ENCODE data around the gene TRIM29.

Gene TRIM29

GRCh38 chr11:120121336-120121735 lies 16.6 kb downstream of the TRIM29 start:
- no peak overlapping the region for H3K4me3 ChIP-seq (ENCODE audit: insufficient read depth, low read depth, low read length, poor library complexity, severe bottlenecking)
- H3K36me3 ChIP-seq (ENCODE audit: control insufficient read depth, insufficient read depth, low read length) = no peaks in the 10 kb centered on the region
- H3K4me1 ChIP-seq (ENCODE audit: control insufficient read depth, insufficient read depth, low read length, poor library complexity, severe bottlenecking) = no peaks in the 10 kb centered on the region
- no peak for DNase-seq
- H3K27me3 ChIP-seq (replicated peaks; ENCODE audit: control insufficient read depth, insufficient read depth, low read length, poor library complexity, severe bottlenecking) = no peaks in the 10 kb centered on the region
- no peaks in the 10 kb centered on the region for H3K9me3 ChIP-seq (ENCODE audit: control insufficient read depth, low read length)
- no peak overlapping the region for H3K27ac ChIP-seq (ENCODE audit: insufficient read depth, low read length, poor library complexity, severe bottlenecking)

DNA sequence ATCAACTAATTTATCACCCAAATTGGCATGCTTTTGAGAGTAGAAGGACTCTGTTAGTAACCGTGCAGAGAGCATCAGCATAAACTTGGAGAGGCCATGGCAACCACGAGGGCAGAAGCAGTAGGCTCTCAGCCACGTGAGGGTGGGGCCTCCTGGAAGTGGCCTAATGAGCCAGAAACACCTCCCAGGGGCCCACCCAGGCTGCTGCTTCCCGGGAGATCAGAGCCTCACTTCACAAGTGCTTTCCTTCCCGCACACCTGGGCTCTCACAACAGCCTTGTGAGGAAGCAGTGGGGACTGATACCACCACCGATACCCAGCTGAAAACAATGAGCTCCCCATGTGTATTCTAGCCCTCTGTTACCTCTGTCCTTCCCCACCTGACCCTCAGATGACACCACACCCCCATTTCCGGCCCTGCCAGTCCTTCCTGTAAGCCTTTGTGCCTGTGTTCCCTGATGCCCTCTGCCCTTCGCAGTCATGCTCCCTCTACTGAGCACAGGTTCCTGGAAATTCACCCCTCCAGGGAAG lies 17.0 kb downstream of the TRIM29 start:
- H3K27ac ChIP-seq (ENCODE audit: insufficient read depth, low read length, poor library complexity, severe bottlenecking) = no peak overlapping the region
- no peaks in the 10 kb centered on the region for H3K27me3 ChIP-seq (replicated peaks; ENCODE audit: control insufficient read depth, insufficient read depth, low read length, poor library complexity, severe bottlenecking)
- H3K4me1 ChIP-seq (ENCODE audit: control insufficient read depth, insufficient read depth, low read length, poor library complexity, severe bottlenecking) = no peaks in the 10 kb centered on the region

GRCh38 chr11:120119121-120119520 lies 18.8 kb downstream of the TRIM29 start:
- Histone ChIP-seq H3K4me3 (ENCODE audit: insufficient read depth, low read depth, low read length, poor library complexity, severe bottlenecking) (no peak overlapping the region), H3K9me3 (ENCODE audit: control insufficient read depth, low read length) (no peaks in the 10 kb centered on the region), H3K27me3 (replicated peaks; ENCODE audit: control insufficient read depth, insufficient read depth, low read length, poor library complexity, severe bottlenecking) (no peaks in the 10 kb centered on the region), H3K4me1 (ENCODE audit: control insufficient read depth, insufficient read depth, low read length, poor library complexity, severe bottlenecking) (no peaks in the 10 kb centered on the region), H3K27ac (ENCODE audit: insufficient read depth, low read length, poor library complexity, severe bottlenecking) (no peak overlapping the region), H3K36me3 (ENCODE audit: control insufficient read depth, insufficient read depth, low read length) (no peaks in the 10 kb centered on the region)
- no peak for DNase-seq

More for the DNA sequence above, 17.0 kb downstream of the TRIM29 start:
- DNase-seq = no peak
- Histone ChIP-seq H3K36me3 (ENCODE audit: control insufficient read depth, insufficient read depth, low read length) (no peaks in the 10 kb centered on the region), H3K9me3 (ENCODE audit: control insufficient read depth, low read length) (no peaks in the 10 kb centered on the region), H3K4me3 (ENCODE audit: insufficient read depth, low read depth, low read length, poor library complexity, severe bottlenecking) (no peak overlapping the region)

DNA sequence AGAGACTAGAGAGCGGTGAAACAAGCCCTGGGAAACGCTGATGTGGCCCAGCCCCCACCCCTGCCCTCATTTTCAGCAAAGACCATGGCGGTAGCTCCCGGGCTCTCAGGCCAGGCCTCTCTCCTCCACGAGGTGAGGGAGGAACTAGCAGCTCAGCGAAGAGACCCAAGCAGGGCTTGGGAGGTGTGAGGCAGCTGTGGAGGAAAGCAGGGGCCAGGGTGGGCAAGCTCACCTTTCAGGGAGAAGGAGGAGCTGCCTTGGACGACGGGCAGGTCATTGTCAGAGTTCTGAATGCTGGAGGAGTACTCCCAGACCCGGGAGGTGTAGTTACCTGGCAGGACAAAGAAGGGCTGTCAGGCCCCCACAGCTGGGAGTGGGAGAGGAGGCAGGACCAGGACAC lies 19.9 kb downstream of the TRIM29 start:
- Histone ChIP-seq H3K27me3 (replicated peaks; ENCODE audit: control insufficient read depth, insufficient read depth, low read length, poor library complexity, severe bottlenecking) (no peaks in the 10 kb centered on the region), H3K9me3 (ENCODE audit: control insufficient read depth, low read length) (no peaks in the 10 kb centered on the region), H3K36me3 (ENCODE audit: control insufficient read depth, insufficient read depth, low read length) (no peaks in the 10 kb centered on the region), H3K4me1 (ENCODE audit: control insufficient read depth, insufficient read depth, low read length, poor library complexity, severe bottlenecking) (no peaks in the 10 kb centered on the region), H3K27ac (ENCODE audit: insufficient read depth, low read length, poor library complexity, severe bottlenecking) (no peak overlapping the region), H3K4me3 (ENCODE audit: insufficient read depth, low read depth, low read length, poor library complexity, severe bottlenecking) (no peak overlapping the region)
- DNase-seq = no peak

DNA sequence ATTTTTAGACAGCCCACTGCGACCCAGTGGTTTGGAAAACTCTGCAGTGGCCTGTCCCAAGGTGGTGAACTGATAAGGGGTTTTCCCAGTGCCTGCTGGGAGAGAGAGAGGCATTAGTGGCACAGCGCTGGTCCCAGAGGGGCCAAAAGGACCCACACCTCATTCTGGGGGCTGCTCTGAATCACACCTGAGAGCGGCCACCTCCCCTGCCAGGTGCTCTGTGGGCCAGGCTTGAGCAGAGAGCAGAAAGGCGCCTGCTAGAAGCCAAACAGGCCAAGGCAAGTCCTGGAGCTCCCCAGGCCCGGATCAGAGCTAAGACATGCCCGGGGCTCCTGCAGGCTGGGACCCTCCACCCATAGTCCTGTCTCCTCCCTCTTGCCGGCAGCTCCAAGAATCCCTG lies 20.9 kb downstream of the TRIM29 start:
- no peaks in the 10 kb centered on the region for H3K4me1 ChIP-seq (ENCODE audit: control insufficient read depth, insufficient read depth, low read length, poor library complexity, severe bottlenecking)
- H3K9me3 ChIP-seq (ENCODE audit: control insufficient read depth, low read length) = no peaks in the 10 kb centered on the region
- no peak for DNase-seq
- no peak overlapping the region for H3K27ac ChIP-seq (ENCODE audit: insufficient read depth, low read length, poor library complexity, severe bottlenecking)
- no peak overlapping the region for H3K4me3 ChIP-seq (ENCODE audit: insufficient read depth, low read depth, low read length, poor library complexity, severe bottlenecking)
- H3K36me3 ChIP-seq (ENCODE audit: control insufficient read depth, insufficient read depth, low read length) = no peaks in the 10 kb centered on the region
- no peaks in the 10 kb centered on the region for H3K27me3 ChIP-seq (replicated peaks; ENCODE audit: control insufficient read depth, insufficient read depth, low read length, poor library complexity, severe bottlenecking)

DNA sequence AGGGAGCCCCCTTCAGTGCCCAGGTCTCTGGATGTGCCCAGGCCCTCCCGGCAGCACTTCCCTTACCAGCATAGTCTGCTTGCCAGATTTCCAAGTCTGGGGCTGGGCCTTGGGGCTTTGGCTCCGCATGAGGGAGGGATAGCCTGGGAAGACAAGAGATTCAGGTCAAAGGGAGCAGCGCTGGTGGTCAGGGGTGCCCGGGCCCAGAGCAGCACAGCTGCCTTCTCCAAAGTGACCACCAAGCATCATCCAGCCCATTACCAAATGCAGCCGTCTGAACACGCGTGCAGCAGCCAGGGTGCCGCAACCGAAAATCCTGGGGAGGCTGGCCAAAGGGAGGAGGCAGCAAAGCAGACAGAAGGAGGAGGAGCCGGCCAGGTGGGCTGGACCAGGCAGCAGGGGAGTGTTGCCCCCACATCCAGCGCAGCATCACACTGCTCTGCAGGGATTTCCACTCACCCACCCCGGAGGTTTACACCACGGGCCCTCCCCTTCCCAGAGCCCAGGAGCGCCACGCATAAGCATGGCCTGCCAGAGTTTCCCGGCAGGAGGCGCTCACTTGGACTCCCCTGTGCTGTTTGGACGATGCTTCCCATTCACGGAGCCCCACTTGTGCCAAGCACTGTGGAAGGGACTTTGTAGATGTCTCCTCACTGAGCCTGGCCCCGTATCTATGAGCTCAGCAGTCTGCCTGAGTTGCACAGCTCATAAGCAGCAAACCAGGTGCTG lies 22.5 kb downstream of the TRIM29 start:
- no peak for DNase-seq
- H3K4me3 ChIP-seq (ENCODE audit: insufficient read depth, low read depth, low read length, poor library complexity, severe bottlenecking) = no peak overlapping the region
- no peaks in the 10 kb centered on the region for H3K36me3 ChIP-seq (ENCODE audit: control insufficient read depth, insufficient read depth, low read length)
- H3K27ac ChIP-seq (ENCODE audit: insufficient read depth, low read length, poor library complexity, severe bottlenecking) = no peak overlapping the region
- no peaks in the 10 kb centered on the region for H3K27me3 ChIP-seq (replicated peaks; ENCODE audit: control insufficient read depth, insufficient read depth, low read length, poor library complexity, severe bottlenecking)
- no peaks in the 10 kb centered on the region for H3K4me1 ChIP-seq (ENCODE audit: control insufficient read depth, insufficient read depth, low read length, poor library complexity, severe bottlenecking)
- H3K9me3 ChIP-seq (ENCODE audit: control insufficient read depth, low read length) = no peaks in the 10 kb centered on the region

- no peak for DNase-seq
- Histone ChIP-seq H3K9me3 (ENCODE audit: control insufficient read depth, low read length) (no peaks in the 10 kb centered on the region), H3K27me3 (replicated peaks; ENCODE audit: control insufficient read depth, insufficient read depth, low read length, poor library complexity, severe bottlenecking) (no peaks in the 10 kb centered on the region), H3K36me3 (ENCODE audit: control insufficient read depth, insufficient read depth, low read length) (no peaks in the 10 kb centered on the region), H3K27ac (ENCODE audit: insufficient read depth, low read length, poor library complexity, severe bottlenecking) (no peak overlapping the region), H3K4me3 (ENCODE audit: insufficient read depth, low read depth, low read length, poor library complexity, severe bottlenecking) (no peak overlapping the region), H3K4me1 (ENCODE audit: control insufficient read depth, insufficient read depth, low read length, poor library complexity, severe bottlenecking) (no peaks in the 10 kb centered on the region)
Observed at GRCh38 chr11:120112174-120112796, 25.6 kb downstream of the TRIM29 start.

DNA sequence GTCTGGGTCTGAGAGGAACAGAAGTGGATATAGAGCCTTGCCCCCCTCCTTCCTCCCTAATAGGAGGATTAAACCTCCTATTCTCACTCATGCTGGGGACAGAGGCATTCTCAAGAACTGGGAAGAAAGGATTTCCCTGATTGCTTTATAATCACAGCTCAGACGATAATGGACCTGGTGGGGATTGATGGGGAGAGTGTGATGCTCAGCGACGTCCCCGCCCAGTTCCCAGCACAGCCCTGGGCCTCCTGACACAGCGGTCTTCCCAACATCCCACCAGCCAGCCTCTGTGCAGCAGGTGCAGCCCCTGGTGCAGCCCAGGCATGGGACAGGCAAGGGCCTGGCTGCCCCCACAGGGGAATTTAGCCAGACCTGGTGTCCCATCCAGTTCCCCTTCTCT lies 28.4 kb downstream of the TRIM29 start:
- H3K27me3 ChIP-seq (replicated peaks; ENCODE audit: control insufficient read depth, insufficient read depth, low read length, poor library complexity, severe bottlenecking) = no peaks in the 10 kb centered on the region
- H3K4me1 ChIP-seq (ENCODE audit: control insufficient read depth, insufficient read depth, low read length, poor library complexity, severe bottlenecking) = no peaks in the 10 kb centered on the region
- H3K36me3 ChIP-seq (ENCODE audit: control insufficient read depth, insufficient read depth, low read length) = no peaks in the 10 kb centered on the region
- H3K9me3 ChIP-seq (ENCODE audit: control insufficient read depth, low read length) = no peaks in the 10 kb centered on the region
- DNase-seq = no peak
- no peak overlapping the region for H3K4me3 ChIP-seq (ENCODE audit: insufficient read depth, low read depth, low read length, poor library complexity, severe bottlenecking)
- H3K27ac ChIP-seq (ENCODE audit: insufficient read depth, low read length, poor library complexity, severe bottlenecking) = no peak overlapping the region

DNA sequence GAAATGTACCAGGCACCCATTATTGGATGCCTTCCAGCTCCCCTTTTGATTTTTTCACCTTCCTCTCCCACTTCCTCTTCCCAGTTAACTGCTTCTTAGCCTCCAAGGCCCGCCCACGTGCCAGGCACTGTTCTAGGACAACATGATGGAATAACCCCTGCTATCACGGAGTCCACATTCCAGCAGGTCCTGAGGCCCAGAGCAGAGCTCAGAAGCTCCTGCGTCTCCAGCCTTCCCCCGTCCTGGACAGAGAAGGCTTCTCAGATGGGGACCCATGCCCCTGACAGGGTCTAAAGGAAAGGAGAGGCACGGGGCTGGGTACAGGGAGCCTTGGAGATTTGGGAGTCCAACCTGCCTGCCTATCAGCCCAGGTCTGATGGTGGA lies 29.1 kb downstream of the TRIM29 start:
- Histone ChIP-seq H3K4me3 (ENCODE audit: insufficient read depth, low read depth, low read length, poor library complexity, severe bottlenecking) (no peak overlapping the region), H3K9me3 (ENCODE audit: control insufficient read depth, low read length) (no peaks in the 10 kb centered on the region), H3K27ac (ENCODE audit: insufficient read depth, low read length, poor library complexity, severe bottlenecking) (no peak overlapping the region), H3K36me3 (ENCODE audit: control insufficient read depth, insufficient read depth, low read length) (no peaks in the 10 kb centered on the region), H3K4me1 (ENCODE audit: control insufficient read depth, insufficient read depth, low read length, poor library complexity, severe bottlenecking) (no peaks in the 10 kb centered on the region), H3K27me3 (replicated peaks; ENCODE audit: control insufficient read depth, insufficient read depth, low read length, poor library complexity, severe bottlenecking) (no peaks in the 10 kb centered on the region)
- DNase-seq = no peak

DNA sequence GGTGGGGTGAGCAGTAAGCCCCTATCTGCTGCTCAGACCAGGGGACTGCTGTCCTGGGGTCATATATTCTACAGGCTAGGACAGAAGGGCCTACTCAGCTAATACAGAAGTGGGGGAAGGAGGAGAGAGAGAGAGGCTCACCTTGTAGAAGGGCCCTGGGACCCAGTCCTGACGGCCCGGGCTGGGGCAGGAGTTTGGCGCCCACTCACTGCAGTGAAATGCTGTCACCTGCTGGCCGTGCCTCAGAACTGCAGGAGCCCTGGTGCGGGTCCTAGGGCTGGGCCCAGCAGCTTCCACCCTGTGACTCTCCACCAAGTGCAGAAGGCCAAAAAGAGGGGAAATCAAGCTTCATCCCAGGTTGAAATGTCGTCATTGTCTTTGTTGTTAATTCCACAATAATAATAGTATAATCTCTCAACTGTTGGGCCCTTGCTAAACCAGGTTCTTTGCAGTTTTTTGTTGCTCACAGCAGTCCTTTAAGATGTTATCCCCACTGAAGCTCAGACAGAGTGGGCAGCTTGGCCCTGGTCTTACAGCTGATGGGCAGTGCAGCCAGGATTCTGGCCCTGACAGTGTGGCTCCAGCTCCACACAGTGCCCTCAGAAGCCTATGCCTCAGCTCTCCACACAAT lies 29.6 kb downstream of the TRIM29 start:
- Histone ChIP-seq H3K9me3 (ENCODE audit: control insufficient read depth, low read length) (no peaks in the 10 kb centered on the region), H3K36me3 (ENCODE audit: control insufficient read depth, insufficient read depth, low read length) (no peaks in the 10 kb centered on the region), H3K4me1 (ENCODE audit: control insufficient read depth, insufficient read depth, low read length, poor library complexity, severe bottlenecking) (no peaks in the 10 kb centered on the region), H3K27ac (ENCODE audit: insufficient read depth, low read length, poor library complexity, severe bottlenecking) (no peak overlapping the region), H3K4me3 (ENCODE audit: insufficient read depth, low read depth, low read length, poor library complexity, severe bottlenecking) (no peak overlapping the region), H3K27me3 (replicated peaks; ENCODE audit: control insufficient read depth, insufficient read depth, low read length, poor library complexity, severe bottlenecking) (no peaks in the 10 kb centered on the region)
- no peak for DNase-seq
